NOMO-1 (cell line): ENCODE results near the gene ZNRF1.
A peak's percentile ranks its signal among the peaks of the same experiment; 100 is the strongest.
"Not testable (repeated sequence)": the region's sequence is repeated elsewhere in the genome, so short reads cannot be mapped to it uniquely, and the experiment has no call there.

Source experiments
- DNase-seq, 2 experiments: peaks; one replicate each; lab custom pipeline; 2025; ENCODE audit not compliant: unreplicated experiment in 2 of 2; lab: John Stamatoyannopoulos, UW

The ZNRF1 gene

GRCh38 chr16:75000481-75001081 lies 1.8 kb downstream of the ZNRF1 start:
- DNase-seq: peak in 1 of 2 experiments; percentile 35

DNA sequence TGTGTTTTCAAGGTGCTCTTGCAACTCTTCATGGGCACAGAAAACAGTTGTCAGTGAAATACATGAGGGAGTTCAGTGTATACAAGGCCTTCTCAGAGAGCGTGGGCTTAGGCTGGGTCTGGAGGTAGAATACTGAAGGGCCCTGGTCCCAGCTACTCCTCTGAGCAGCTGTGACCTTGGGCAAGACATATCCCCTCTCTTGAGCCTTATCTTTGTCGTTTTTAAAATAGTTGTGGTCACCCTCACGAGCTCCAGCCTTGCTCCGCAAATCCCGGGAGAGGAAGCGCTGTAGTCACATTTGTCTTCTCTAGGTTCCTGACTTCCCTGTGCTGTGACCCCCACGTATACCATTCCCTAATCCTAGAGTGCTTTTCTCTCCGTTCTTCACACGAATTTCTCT lies 3.6 kb downstream of the ZNRF1 start:
- no peak for DNase-seq

GRCh38 chr16:75003931-75004330 lies 5.1 kb downstream of the ZNRF1 start:
- DNase-seq: no peak

GRCh38 chr16:75004460-75004859 lies 5.6 kb downstream of the ZNRF1 start:
- DNase-seq: no peak

GRCh38 chr16:75005697-75006096 lies 6.9 kb downstream of the ZNRF1 start:
- no peak for DNase-seq

GRCh38 chr16:75007443-75007842 lies 8.6 kb downstream of the ZNRF1 start:
- DNase-seq: no peak

DNA sequence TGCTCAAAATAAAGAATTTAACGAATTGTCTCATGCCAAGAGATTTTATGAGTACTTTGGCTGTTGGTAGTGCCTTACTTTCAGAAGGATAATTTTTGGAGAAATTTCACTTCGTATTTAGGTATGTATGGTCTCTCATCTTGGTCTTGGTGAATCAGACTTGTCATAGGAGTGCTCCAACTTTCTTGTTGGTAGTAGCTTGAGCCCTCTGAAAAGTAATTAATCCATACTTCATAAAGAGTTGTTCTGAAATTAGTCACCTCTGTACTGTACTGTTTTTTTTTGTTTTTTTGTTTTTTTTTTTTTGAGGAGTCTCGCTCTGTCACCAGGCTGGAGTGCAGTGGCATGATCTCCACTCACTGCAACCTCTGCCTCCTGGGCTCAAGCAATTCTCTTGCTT lies 11.6 kb downstream of the ZNRF1 start:
- no peak for DNase-seq

DNA sequence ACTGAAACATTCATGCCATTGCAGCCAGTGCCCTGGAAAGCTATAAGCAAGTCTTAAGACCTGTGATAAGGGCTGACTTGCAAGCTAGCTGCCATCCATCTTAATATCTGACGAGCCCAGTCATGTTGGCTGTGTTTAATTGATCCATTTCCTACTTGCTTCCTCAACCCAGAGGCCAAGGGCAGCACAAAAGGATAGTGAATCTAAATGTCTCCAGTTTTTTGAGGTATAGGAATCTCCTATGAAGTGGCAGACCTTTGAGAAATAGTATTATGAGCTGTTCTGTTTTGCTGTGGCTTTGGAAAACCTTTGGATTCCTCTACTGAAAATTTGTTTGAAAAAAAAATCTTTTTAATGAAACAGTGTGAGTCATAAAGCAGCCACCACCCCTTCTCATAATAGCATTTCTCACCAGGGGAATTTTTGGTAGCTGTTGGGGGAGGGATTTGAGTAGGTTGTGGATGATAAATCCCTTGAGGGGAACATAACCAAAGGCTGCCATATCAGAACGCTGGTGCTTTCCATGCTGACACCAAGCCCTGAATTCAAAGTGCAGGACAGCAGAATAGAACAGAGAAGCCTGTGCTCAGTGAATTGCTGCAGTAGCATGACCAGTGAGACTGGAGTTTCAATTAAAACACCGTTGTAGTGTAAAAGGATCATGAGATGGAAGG lies 12.9 kb downstream of the ZNRF1 start:
- peak; percentile 20 to 50 for DNase-seq

DNA sequence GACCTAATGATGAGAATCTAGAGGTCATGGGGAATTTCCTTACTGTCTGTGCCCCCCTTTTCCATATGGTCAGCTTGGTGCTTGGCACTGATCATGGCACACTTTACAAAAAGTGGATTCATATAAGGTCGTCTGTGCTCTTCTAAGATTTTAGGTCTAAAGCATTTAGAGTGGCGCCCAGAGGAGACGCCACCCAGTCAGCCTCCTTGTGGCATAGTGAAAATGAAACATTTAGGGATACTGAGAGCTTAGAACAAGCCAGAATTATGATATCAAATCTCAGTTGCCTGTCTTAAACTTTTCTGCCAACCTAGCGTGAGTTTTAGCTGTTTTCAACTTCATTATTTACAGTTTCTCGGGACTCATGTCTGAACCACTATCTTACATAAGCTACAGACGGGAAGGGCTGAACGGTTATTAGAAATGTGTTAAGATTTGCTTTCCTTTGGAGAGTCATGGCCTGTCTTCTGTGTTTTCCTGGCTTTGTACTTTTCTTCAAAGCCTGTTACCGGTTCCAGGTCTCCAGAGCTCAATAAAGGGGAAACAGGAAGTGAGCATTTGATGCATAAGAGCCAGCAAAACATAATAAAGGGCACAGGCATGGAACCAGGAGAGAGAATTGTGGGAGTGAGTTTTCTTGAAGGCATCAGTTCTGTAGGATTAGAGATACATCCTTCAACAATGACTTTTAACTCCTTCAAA lies 13.7 kb downstream of the ZNRF1 start:
- DNase-seq: no peak

GRCh38 chr16:75013123-75013522 lies 14.3 kb downstream of the ZNRF1 start:
- not testable (repeated sequence) for DNase-seq

- DNase-seq: no peak
Observed at GRCh38 chr16:75014318-75014717, 15.5 kb downstream of the ZNRF1 start.

GRCh38 chr16:75016451-75017081 lies 17.7 kb downstream of the ZNRF1 start:
- not testable (repeated sequence) for DNase-seq

- DNase-seq: peak in 1 of 2 experiments; percentile 45
Observed at GRCh38 chr16:75017670-75018525, 19.1 kb downstream of the ZNRF1 start.

GRCh38 chr16:75019007-75019406 lies 20.2 kb downstream of the ZNRF1 start:
- no peak for DNase-seq

- no peak for DNase-seq
Observed at GRCh38 chr16:75019586-75019985, 20.8 kb downstream of the ZNRF1 start.

- DNase-seq: no peak
Observed at GRCh38 chr16:75021410-75021809, 22.6 kb downstream of the ZNRF1 start.

- DNase-seq: no peak
Observed at GRCh38 chr16:75022567-75022966, 23.7 kb downstream of the ZNRF1 start.

- DNase-seq: no peak
Observed at GRCh38 chr16:75023009-75023408, 24.2 kb downstream of the ZNRF1 start.

DNA sequence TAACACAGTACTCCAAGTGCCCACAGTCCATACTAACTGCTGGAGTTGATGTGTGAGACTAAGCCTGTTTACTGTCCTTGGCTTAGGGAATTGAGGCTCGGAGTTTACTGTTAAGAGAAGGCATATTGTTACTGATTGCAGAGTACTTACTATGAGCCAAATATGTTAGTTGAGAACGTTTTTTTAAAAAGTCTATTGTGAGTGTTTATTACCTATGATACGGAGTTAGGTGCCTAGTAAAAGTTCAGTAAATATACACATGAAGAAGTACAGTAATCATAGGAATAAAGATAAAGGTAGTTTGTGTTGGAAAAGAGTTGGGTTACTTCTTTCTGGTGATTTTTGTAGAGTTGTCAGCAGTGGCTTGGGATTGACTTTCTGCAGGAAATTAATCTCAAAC lies 25.4 kb downstream of the ZNRF1 start:
- DNase-seq: no peak

DNA sequence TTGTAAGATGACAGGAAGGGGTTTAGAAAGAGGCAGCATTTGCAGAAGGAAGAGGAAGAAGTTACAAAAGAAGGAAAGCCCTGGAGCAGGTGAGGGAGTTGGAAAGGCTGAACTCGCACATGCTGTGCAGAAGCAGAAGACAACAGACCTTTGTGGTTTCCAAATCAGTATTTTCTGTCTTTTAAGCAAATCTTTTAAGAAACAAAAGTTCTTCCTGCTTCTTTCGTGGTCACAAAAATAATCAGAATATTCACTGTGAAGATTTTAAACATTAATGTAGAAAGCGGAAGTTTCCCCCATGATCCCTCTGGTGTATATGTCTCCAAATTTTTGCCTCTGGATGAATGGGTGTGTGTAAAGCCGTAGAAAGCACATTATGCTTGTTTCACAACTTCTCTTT lies 25.8 kb downstream of the ZNRF1 start:
- DNase-seq: peak; percentile 25 to 58

GRCh38 chr16:75025761-75026160 lies 26.9 kb downstream of the ZNRF1 start:
- no peak for DNase-seq
